HT-29 (cell line): ENCODE results near the gene MRPL27. TPM values are rescaled to one million over a fixed set of nuclear protein-coding genes. Genes with fewer than 3 reads are reported as not detected.

Experiments used
- DNase-seq: peaks from one replicate; pipeline ENCODE4 v3.0.0-alpha.2; 2015; ENCODE audit warnings: low spot score
- total RNA-seq: library from RNA; depleted of rRNA; stranded (reverse); fragments of >200 nt; shearing (Covaris generic); gene quantifications from 2 replicates; pipeline ENCODE4 v1.2.3, GENCODE V29; 2014

MRPL27 gene
- total RNA-seq, 1 experiment from 2014 or later = 71.2 TPM

DNA sequence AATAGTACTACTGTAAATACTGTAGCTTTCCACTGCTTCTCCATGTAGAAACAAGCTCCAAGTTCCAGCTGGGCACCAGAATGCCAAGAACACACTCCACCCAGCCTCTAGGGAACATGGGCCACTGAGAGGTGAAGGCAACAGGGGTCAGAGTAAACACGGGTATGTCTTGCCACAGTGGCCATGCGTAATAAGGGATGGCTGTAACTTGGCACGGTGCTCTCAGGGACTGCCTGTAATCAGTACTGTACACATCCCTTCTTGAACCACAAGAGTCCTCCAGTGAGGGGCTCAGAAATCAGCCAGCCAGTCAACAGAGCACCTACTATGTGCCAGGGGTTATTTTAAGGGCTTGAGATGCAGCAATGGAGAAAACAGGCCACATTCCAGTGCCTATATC, 13.5 kb upstream of the MRPL27 start:
- no peak for DNase-seq

- DNase-seq = no peak
These were observed 9.9 kb upstream of the MRPL27 start for GRCh38 chr17:50382931-50383330.

GRCh38 chr17:50381920-50382319, 8.9 kb upstream of the MRPL27 start:
- no peak for DNase-seq

DNA sequence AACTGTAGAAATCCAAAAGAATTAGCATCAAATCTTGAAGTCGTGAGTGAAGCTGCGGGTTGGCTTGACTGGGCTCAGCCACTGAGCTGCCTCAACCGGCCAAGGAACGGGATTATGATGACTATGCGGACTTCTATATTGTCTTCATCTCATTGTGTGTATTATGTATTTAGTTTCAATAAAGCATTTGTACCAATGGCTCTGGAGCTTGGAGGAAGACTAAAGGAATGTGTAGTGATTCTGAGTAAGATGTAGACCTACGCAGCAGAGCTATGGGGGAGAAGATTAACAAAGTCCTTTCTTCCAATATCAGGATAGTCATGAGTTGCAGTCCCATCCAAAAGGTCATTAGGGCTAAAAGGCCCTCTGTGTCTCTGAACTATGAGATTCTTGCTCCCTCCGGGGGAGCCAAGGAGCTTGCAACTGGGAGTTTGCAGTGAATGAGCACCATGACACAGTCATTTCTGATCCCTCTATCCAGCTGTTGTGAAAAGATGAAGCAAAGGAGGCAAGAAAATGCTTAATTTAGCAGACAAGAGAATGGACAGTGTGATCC, 8.4 kb upstream of the MRPL27 start:
- no peak for DNase-seq

DNA sequence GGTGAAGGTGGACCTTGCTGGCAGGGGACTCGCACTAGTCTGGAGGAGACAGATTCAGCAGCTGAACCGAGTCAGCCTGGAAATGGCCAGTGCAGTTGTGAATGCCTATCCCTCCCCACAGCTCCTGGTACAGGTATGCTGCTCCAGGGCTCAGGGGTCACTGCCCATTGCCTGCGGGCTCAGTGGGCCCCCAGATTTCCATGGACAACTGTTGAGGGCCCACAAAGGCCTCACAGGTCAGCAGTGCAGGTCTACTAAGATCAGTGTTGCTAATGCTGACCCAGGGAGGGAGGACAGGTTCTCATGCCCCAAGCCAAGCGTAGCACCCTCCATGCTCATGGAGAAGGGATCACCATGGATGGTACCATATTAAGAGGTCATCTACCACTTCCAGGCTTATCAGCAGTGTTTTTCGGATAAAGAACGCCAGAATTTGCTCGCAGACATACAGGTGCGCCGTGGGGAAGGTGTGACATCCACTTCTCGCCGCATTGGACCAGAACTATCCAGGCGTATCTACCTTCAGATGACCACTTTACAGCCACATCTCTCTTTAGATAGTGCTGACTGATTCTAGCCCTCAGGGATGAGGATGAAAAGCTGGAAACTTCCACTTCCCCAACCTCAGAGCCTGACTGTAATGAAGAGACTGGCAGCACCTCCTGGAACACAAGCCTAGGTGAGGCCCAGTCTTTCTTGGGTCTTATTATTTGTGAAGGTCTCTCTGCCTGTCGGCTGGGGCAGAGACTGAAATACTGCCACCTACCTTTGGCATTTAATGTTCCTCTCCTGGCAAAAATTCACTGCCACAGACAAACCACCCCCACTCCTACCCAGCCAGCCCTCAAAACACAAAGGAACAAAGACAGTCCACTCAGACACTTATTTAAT, 7.6 kb upstream of the MRPL27 start:
- DNase-seq = no peak

GRCh38 chr17:50379351-50380132, 6.6 kb upstream of the MRPL27 start:
- DNase-seq = no peak

GRCh38 chr17:50375858-50376538, 3.0 kb upstream of the MRPL27 start:
- no peak for DNase-seq

- no peak for DNase-seq
These were observed 721 bp upstream of the MRPL27 start for GRCh38 chr17:50373705-50374104.

DNA sequence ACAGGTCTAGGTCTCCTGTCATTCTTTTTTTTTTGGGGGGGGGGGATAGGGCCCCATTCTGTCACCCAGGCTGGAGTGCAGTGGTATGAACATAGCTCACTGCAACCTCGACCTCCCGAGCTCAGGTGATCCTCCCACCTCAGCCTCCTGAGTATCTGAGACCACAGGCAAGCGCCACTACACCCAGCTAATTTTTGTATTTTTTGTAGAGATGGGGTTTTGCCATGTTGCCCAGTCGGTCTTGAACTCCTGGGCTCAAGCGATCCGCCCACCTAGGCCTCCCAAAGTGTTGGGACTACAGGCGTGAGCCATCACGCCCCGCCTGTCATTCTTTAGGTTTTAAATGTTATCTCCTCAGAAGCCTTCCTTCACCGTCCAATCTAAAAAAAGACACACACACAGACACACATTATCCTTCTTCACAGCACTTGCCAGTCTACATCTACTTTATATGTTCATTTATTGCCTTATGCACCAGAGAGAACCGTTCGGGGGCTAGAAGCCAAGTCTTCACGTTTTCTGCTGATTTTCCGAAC, 694 bp downstream of the MRPL27 start:
- no peak for DNase-seq

DNA sequence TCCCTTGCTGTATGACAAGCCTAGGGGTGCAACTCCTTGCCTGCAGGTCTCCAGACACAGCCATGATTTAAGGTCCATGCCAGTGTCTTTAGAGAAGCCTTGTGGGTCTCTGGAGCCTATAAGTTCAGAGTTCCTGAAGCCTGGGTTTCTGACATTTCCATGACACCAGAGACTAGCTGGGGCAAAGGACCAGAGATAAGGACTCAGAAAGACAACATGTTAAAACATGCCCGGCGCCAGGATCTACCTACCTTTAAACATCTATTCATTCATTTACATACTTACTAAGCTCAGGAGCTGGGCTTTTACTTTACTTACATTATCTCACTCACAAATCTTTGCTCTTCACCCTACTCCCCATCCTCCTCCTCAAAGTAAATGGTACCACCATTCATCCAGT, 1.5 kb downstream of the MRPL27 start:
- no peak for DNase-seq

DNA sequence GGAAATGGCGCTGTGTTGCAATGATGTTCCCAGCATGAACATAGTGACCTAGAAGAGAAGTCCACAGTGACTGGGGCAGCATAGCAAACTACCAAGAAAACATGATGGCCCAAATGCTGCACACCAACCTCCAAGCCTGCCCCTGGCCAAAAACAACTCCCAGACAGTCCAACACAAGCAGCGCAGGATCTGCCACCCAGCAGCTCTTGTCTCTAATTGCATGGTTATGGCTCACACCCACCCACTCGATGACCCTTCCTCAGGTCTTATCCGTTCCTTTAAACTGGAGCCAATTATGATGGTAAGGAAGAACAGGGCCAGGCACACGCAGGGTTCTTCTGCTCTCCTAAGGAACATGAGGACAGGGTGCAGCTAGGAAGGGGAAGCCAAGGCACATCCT, 2.9 kb downstream of the MRPL27 start:
- no peak for DNase-seq

GRCh38 chr17:50367401-50367800, 5.6 kb downstream of the MRPL27 start:
- DNase-seq = no peak

GRCh38 chr17:50365649-50366393, 7.2 kb downstream of the MRPL27 start:
- DNase-seq = no peak

- DNase-seq = no peak
These were observed 7.8 kb downstream of the MRPL27 start for GRCh38 chr17:50365165-50365564.

- DNase-seq = no peak
These were observed 8.3 kb downstream of the MRPL27 start for GRCh38 chr17:50364715-50365114.

DNA sequence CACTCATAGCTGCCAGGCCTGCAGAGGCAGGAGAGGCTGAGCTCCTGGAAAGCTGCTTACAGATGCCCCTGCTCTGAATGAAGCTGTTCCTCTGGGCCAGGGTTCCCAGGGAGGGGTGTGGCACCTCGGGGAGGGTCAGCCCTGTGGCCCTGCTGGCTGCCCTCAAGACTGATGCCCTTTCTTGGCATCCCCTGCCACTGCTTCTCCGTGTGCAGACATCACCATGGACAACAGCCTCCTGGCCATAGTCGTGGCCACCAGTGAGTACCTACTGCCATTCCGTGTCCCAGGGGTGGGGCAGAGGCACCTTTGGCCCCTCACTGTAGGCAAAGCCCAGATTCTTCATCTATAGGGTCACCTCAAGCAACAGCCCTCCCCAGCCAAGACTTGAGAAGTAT, 8.9 kb downstream of the MRPL27 start:
- DNase-seq = no peak

GRCh38 chr17:50363217-50364060, 9.5 kb downstream of the MRPL27 start:
- DNase-seq = no peak

DNA sequence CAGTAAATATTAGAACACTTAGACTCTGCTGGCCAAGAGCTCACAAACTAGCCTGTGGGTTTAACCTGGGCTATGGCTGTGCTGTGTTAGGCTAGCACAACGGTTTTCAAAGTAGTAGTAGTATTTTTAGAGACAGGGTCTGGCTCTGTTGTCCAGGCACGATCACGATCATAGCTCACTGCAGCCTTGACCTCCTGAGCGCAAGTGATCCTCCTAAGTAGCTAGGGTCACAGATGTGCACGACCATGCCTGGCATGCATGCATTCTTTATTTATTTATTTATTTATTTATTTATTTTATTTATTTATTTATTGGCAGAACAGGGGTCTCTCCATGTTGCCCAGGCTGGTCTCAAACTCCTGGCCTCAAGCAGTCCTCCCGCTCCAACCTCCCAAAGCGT, 10.3 kb downstream of the MRPL27 start:
- DNase-seq = no peak

DNA sequence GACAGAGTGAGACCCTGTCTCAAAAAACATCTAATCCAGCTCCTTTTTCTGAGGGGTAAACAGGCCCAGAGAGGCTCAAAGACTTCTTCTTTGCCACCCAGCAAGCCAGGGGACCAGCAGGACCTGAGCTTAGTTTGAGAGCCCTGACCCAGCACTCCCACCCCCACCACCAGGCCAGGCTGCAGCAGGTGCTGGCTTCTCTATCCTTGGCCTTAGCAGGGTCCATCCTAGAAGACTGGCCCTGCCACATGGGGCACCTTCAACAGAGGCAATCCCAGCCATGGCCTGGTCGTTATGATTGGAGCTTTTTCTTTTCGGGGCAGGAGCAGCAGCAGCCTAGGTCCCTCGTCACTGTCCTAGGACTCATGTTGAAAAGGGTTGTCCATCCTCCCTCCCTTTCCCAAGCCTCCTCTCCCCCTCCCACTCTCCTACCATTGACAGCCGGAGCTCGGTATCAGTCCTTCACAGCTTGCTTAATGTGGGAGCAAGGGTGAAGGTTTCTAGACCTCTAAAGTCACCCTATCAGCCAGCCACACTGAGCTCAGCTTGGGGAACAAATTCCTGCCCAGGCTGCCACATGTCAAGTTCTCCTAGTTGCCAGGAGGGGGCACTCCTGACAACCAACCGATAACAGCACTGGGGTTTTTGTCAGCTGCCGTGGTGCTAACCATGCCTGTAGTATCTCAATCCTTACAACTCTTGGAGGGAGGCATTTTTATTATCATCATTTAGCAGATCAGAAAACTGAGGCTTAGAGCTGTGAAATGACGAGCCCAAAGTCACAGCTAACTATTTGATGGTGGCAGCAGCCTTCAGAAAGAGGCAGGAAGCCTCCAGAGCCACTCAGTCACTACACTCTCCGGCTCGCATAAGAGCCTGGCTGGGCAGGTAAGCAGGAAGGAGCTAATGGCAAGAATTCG, 11.2 kb downstream of the MRPL27 start:
- peak; percentile 73 for DNase-seq
